ENCODE measurements around the gene SRRD. TPM values are rescaled to one million over a fixed set of nuclear protein-coding genes. Genes with fewer than 3 reads are reported as not detected.
A peak's percentile ranks its signal among the peaks of the same experiment; 100 is the strongest.

SRRD gene
- total and polyA plus RNA-seq, 2 of the 13 experiments (the other 11 are each of a cell fraction or from before 2014, with no cell fraction given) = 22.8 to 36.6 TPM

GRCh38 chr22:26479792-26480610 lies 3.7 kb upstream of the SRRD start (continued):
- TF ChIP-seq RERE (CRISPR knock-in tag; IDR thresholded peaks at IDR 0.05; ENCODE audit: low read depth) (no peak), AHDC1 (CRISPR knock-in tag; IDR thresholded peaks at IDR 0.05; ENCODE audit: borderline replicate concordance) (0 out of 2 replicates have a peak, but pooled peaks have one; percentile 28), ZFX (CRISPR knock-in tag; IDR thresholded peaks at IDR 0.05; ENCODE audit: low read depth) (peak; percentile 68), ZNF790 (CRISPR knock-in tag; IDR thresholded peaks at IDR 0.05; ENCODE audit: borderline replicate concordance) (no peak), THRA (CRISPR knock-in tag; IDR thresholded peaks at IDR 0.05; ENCODE audit: borderline replicate concordance) (peak; percentile 35; the same call in 1 of the 2 replicates), NKX3-1 (CRISPR knock-in tag; IDR thresholded peaks at IDR 0.05) (no peak), ZNF263 (CRISPR knock-in tag; IDR thresholded peaks at IDR 0.05) (no peak), ZNF484 (CRISPR knock-in tag; IDR thresholded peaks at IDR 0.05; ENCODE audit: borderline replicate concordance, low read depth) (no peak), THAP11 (CRISPR knock-in tag; IDR thresholded peaks at IDR 0.05) (peak; percentile 22; the same call in 1 of the 2 replicates), ELF1 (CRISPR knock-in tag; IDR thresholded peaks at IDR 0.05) (no peak), MTF2 (CRISPR knock-in tag; IDR thresholded peaks at IDR 0.05; ENCODE audit: borderline replicate concordance) (no peak), NPAS2 (CRISPR knock-in tag; IDR thresholded peaks at IDR 0.05; ENCODE audit: borderline replicate concordance) (no peak), ARNT2 (CRISPR knock-in tag; IDR thresholded peaks at IDR 0.05; ENCODE audit: low read depth) (no peak), GATAD1 (CRISPR knock-in tag; IDR thresholded peaks at IDR 0.05) (no peak), TBL1XR1 (IDR thresholded peaks at IDR 0.05; ENCODE audit: borderline replicate concordance, low read length, partially characterized antibody) (no peak), MED1 (CRISPR knock-in tag; IDR thresholded peaks at IDR 0.05) (0 out of 2 replicates have a peak, but pooled peaks have one; percentile 19), SP140L (CRISPR knock-in tag; IDR thresholded peaks at IDR 0.05; ENCODE audit: borderline replicate concordance) (no peak)
